HCT116 (cell line): ENCODE results near the gene RXRA. TPM values are rescaled to one million over a fixed set of nuclear protein-coding genes. Genes with fewer than 3 reads are reported as not detected.

ENCODE experiments used
- ATAC-seq: fragments of 200-7000 bp; cut with Tn5 transposase; 2 replicates; pipeline ENCODE4 v1.9.1; 2020; ENCODE audit warnings: mild to moderate bottlenecking, moderate library complexity
- BruUV-seq: library from RNA; stranded (reverse); fragments of 400-500 nt; replicated peaks from 2 replicates; lab custom pipeline; 2021; lab: Mats Ljungman, UMichigan
- CTCF ChIA-PET: fragments of 300-600 bp; sonication (Branson Sonifier 250); formaldehyde crosslinking; loops from one replicate; lab custom pipeline; 2021; ENCODE audit warnings: antibody characterized with exemption; lab: Charles Lee
- POLR2A ChIA-PET: fragments of 300-600, 350-600 bp; sonication (Branson Sonifier 250); formaldehyde crosslinking; loops from one replicate; lab custom pipeline; 2021; ENCODE audit warnings: antibody characterized with exemption; lab: Charles Lee
- RAD21 ChIA-PET, 2 experiments: fragments of 300-600 bp; sonication (Branson Sonifier 250); formaldehyde crosslinking; loops; one replicate each; lab custom pipeline; 2023; ENCODE audit warnings: low total read pairs in 2 of 2; ENCODE audit not compliant: uncharacterized antibody in 2 of 2, unreplicated experiment in 2 of 2, low non-redundant PET in 1 of 2; lab: Charles Lee
- DNase-seq: peaks from one replicate; pipeline ENCODE4 v3.0.0-alpha.2; 2010; ENCODE audit warnings: low read depth, low spot score
- H2AFZ ChIP-seq: fragments of 200-600 bp; shearing (Covaris generic), sonication (generic); 2 replicates; pipeline ENCODE4 v1.6.1; 2017; ENCODE audit warnings: low read depth, mixed run types, mixed read lengths, antibody characterized with exemption, low read length; ENCODE audit not compliant: poor library complexity, severe bottlenecking
- H3K27ac ChIP-seq: 2 replicates; pipeline ENCODE4 v1.5.1; 2012; ENCODE audit warnings: low read depth, low read length
- H3K27me3 ChIP-seq: fragments of 200-600 bp; sonication (generic); 2 replicates; pipeline ENCODE4 v1.6.1; 2016; ENCODE audit warnings: mixed run types, low read length, mixed read lengths; ENCODE audit not compliant: insufficient read depth
- H3K36me3 ChIP-seq, 2 experiments: fragments of 200-500 bp in 1 of 2; fragments of 200-600 bp in 1 of 2; sonication (Bioruptor generic) in 1 of 2; sonication (generic) in 1 of 2; 2 replicates each; pipeline versions ENCODE4 v1.5.1 to v1.6.1; 2014 to 2016; ENCODE audit warnings: low read length in 2 of 2, inconsistent platforms in 1 of 2, mixed read lengths in 1 of 2, mixed run types in 1 of 2; ENCODE audit not compliant: insufficient read depth in 2 of 2, control insufficient read depth in 1 of 2
- H3K4me1 ChIP-seq, 2 experiments: fragments of 200-600 bp in 1 of 2; sonication (generic) in 1 of 2; 2 replicates each; pipeline versions ENCODE4 v1.5.1 to v1.6.1; 2012 to 2017; ENCODE audit warnings: low read length in 2 of 2, inconsistent platforms in 1 of 2, mild to moderate bottlenecking in 1 of 2, mixed read lengths in 1 of 2, mixed run types in 1 of 2, moderate library complexity in 1 of 2; ENCODE audit not compliant: insufficient read depth in 2 of 2, control insufficient read depth in 1 of 2
- H3K4me2 ChIP-seq: fragments of 200-600 bp; sonication (generic); 2 replicates; pipeline ENCODE4 v1.6.1; 2017; ENCODE audit warnings: mixed run types, low read length, mixed read lengths
- H3K4me3 ChIP-seq, 2 experiments: fragments of 200-600 bp in 1 of 2; sonication (generic) in 1 of 2; replicated peaks in 1 of 2; 2 replicates each; pipeline ENCODE4 v1.5.1; 2011 to 2016; ENCODE audit warnings: low read length in 2 of 2, control low read depth in 1 of 2, low read depth in 1 of 2, mild to moderate bottlenecking in 1 of 2, mixed read lengths in 1 of 2, mixed run types in 1 of 2
- H3K79me2 ChIP-seq: fragments of 200-600 bp; sonication (generic); 2 replicates; pipeline ENCODE4 v1.6.1; 2017; ENCODE audit warnings: mild to moderate bottlenecking, mixed run types, low read length, moderate library complexity, mixed read lengths; ENCODE audit not compliant: insufficient read depth
- H3K9ac ChIP-seq: fragments of 200-600 bp; sonication (generic); 2 replicates; pipeline ENCODE4 v1.6.1; 2016; ENCODE audit warnings: low read length, mixed read lengths
- H3K9me2 ChIP-seq: fragments of 200-600 bp; sonication (generic), shearing (Covaris generic); 2 replicates; pipeline ENCODE4 v1.6.1; 2017; ENCODE audit warnings: mixed run types, mild to moderate bottlenecking, moderate library complexity; ENCODE audit not compliant: insufficient read depth
- H3K9me3 ChIP-seq, 2 experiments: fragments of 200-500 bp in 1 of 2; fragments of 200-600 bp in 1 of 2; sonication (Bioruptor generic) in 1 of 2; sonication (generic) in 1 of 2; 2 replicates each; pipeline ENCODE4 v1.6.1; 2014 to 2017; ENCODE audit warnings: low read length in 2 of 2, mixed read lengths in 2 of 2, inconsistent platforms in 1 of 2, low read depth in 1 of 2, mild to moderate bottlenecking in 1 of 2, mixed run types in 1 of 2, moderate library complexity in 1 of 2; ENCODE audit not compliant: control insufficient read depth in 1 of 2, insufficient read depth in 1 of 2
- H4K20me1 ChIP-seq: fragments of 200-600 bp; sonication (generic), shearing (Covaris generic); 2 replicates; pipeline ENCODE4 v1.6.1; 2017; ENCODE audit warnings: mixed run types, mild to moderate bottlenecking, moderate library complexity; ENCODE audit not compliant: insufficient read depth
- CBX3 ChIP-seq: IDR thresholded peaks from 2 replicates; pipeline ENCODE4 v1.6.1; 2012; ENCODE audit warnings: low read depth
- CEBPB ChIP-seq: IDR thresholded peaks from 2 replicates; pipeline ENCODE4 v1.6.1; 2012; ENCODE audit warnings: low read depth
- EGR1 ChIP-seq: IDR thresholded peaks from 2 replicates; pipeline ENCODE4 v1.6.1; 2012; ENCODE audit warnings: low read depth
- EZH2 ChIP-seq: fragments of 200-600 bp; sonication (generic); IDR thresholded peaks from 2 replicates; pipeline ENCODE4 v1.6.1; 2017; ENCODE audit warnings: antibody characterized with exemption, mixed run types
- FOSL1 ChIP-seq: IDR thresholded peaks from 2 replicates; pipeline ENCODE4 v1.6.1; 2012; ENCODE audit warnings: low read depth
- JUND ChIP-seq: IDR thresholded peaks from 2 replicates; pipeline ENCODE4 v1.6.1; 2012
- POLR2AphosphoS5 ChIP-seq: IDR thresholded peaks from 2 replicates; pipeline ENCODE4 v1.6.1; 2011; ENCODE audit warnings: mild to moderate bottlenecking, low read depth, low read length, moderate library complexity
- RAD21 ChIP-seq: IDR thresholded peaks from 2 replicates; pipeline ENCODE4 v1.6.1; 2012; ENCODE audit warnings: low read depth, mild to moderate bottlenecking
- SP1 ChIP-seq: IDR thresholded peaks from 2 replicates; pipeline ENCODE4 v1.6.1; 2012; ENCODE audit warnings: low read depth
- SRF ChIP-seq: IDR thresholded peaks from 2 replicates; pipeline ENCODE4 v1.6.1; 2012; ENCODE audit warnings: low read depth
- TCF7L2 ChIP-seq: IDR thresholded peaks from 2 replicates; pipeline ENCODE4 v1.7.0; 2011; ENCODE audit warnings: borderline replicate concordance, inconsistent platforms; ENCODE audit not compliant: insufficient read depth, insufficient read length; ENCODE audit errors: extremely low read depth
- YY1 ChIP-seq: IDR thresholded peaks from 2 replicates; pipeline ENCODE4 v1.6.1; 2011; ENCODE audit warnings: low read length, low read depth, moderate library complexity, mild to moderate bottlenecking; ENCODE audit not compliant: insufficient replicate concordance; ENCODE audit errors: extremely low read depth
- ZFX ChIP-seq: fragments of 450-650 bp; IDR thresholded peaks from 2 replicates; pipeline ENCODE4 v1.6.1; 2017
- ZNF274 ChIP-seq: fragments of 200-500 bp; sonication (Bioruptor generic); IDR thresholded peaks from 2 replicates; pipeline ENCODE4 v1.6.1; 2014; ENCODE audit warnings: mild to moderate bottlenecking, low read depth, low read length, inconsistent platforms
- intact Hi-C: fragments of 100-400 bp; cut with micrococcal nuclease; formaldehyde crosslinking; loops from 2 replicates; pipeline ENCODE4 v1.10.0; 2022
- total RNA-seq: library from RNA; stranded (reverse); gene quantifications from one replicate; pipeline ENCODE4 v1.2.1, GENCODE V29; 2021; ENCODE audit not compliant: unreplicated experiment
- TF ChIP-seq, protein P1 (sequence below): IDR thresholded peaks from 2 replicates; pipeline ENCODE4 v1.6.1; 2012
- TF ChIP-seq, protein P2 (sequence below): IDR thresholded peaks from 2 replicates; pipeline ENCODE4 v1.6.1; 2012
- TF ChIP-seq, protein P3 (sequence below): IDR thresholded peaks from 2 replicates; pipeline ENCODE4 v1.6.1; 2012; ENCODE audit warnings: low read depth

The RXRA gene
- total RNA-seq, 1 experiment from 2014 or later: 43.9 TPM

GRCh38 chr9:134302130-134302817 lies 24.0 kb upstream of the RXRA start:
- no peaks in the 10 kb centered on the region for H3K4me1 ChIP-seq
- DNase-seq: no peak
- H3K79me2 ChIP-seq: no peaks in the 10 kb centered on the region
- ChIA-PET CTCF (no interaction called here), POLR2A (interaction anchor here (0.6 kb wide), 1 partner anchor 15 kb away, joined by 5 read pairs; no protein-coding TSS in a partner anchor), RAD21 (no interaction called here)
- no peaks in the 10 kb centered on the region for H4K20me1 ChIP-seq
- no peaks in the 10 kb centered on the region for H3K36me3 ChIP-seq
- H3K4me3 ChIP-seq: no peak overlapping the region
- H3K4me2 ChIP-seq: no peak overlapping the region
- no peak for TF ChIP-seq CBX3
- TF ChIP-seq ZFX: no peak
- no peak for TF ChIP-seq ZNF274
- no peak for TF ChIP-seq YY1
- TF ChIP-seq, protein P1, sequence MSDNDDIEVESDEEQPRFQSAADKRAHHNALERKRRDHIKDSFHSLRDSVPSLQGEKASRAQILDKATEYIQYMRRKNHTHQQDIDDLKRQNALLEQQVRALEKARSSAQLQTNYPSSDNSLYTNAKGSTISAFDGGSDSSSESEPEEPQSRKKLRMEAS: no peak
- no peak for TF ChIP-seq POLR2AphosphoS5
- TF ChIP-seq EZH2: no peak
- TF ChIP-seq RAD21: no peak
- TF ChIP-seq CEBPB: no peak
- no peak for ATAC-seq
- H2AFZ ChIP-seq: no peak overlapping the region
- no peaks in the 10 kb centered on the region for H3K9me2 ChIP-seq
- H3K9me3 ChIP-seq: no peaks in the 10 kb centered on the region
- no TSS peak for BruUV-seq
- H3K27me3 ChIP-seq: no peaks in the 10 kb centered on the region
- H3K27ac ChIP-seq: no peak overlapping the region
- intact Hi-C loops: no loop called here
- no peak overlapping the region for H3K9ac ChIP-seq

- Histone ChIP-seq H3K9me3 (no peaks in the 10 kb centered on the region), H3K9ac (no peak overlapping the region), H3K4me3 (no peak overlapping the region), H3K9me2 (no peaks in the 10 kb centered on the region), H3K4me2 (no peak overlapping the region), H3K4me1 (no peaks in the 10 kb centered on the region), H3K27ac (no peak overlapping the region), H4K20me1 (no peaks in the 10 kb centered on the region), H3K27me3 (no peaks in the 10 kb centered on the region), H3K36me3 (no peaks in the 10 kb centered on the region), H2AFZ (no peak overlapping the region), H3K79me2 (no peaks in the 10 kb centered on the region)
- TF ChIP-seq TCF7L2 (no peak), JUND (no peak), ZFX (no peak), EGR1 (no peak), FOSL1 (no peak), SP1 (no peak), SRF (no peak)
- TF ChIP-seq, protein P2, sequence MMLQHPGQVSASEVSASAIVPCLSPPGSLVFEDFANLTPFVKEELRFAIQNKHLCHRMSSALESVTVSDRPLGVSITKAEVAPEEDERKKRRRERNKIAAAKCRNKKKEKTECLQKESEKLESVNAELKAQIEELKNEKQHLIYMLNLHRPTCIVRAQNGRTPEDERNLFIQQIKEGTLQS: no peak
- TF ChIP-seq, protein P3, sequence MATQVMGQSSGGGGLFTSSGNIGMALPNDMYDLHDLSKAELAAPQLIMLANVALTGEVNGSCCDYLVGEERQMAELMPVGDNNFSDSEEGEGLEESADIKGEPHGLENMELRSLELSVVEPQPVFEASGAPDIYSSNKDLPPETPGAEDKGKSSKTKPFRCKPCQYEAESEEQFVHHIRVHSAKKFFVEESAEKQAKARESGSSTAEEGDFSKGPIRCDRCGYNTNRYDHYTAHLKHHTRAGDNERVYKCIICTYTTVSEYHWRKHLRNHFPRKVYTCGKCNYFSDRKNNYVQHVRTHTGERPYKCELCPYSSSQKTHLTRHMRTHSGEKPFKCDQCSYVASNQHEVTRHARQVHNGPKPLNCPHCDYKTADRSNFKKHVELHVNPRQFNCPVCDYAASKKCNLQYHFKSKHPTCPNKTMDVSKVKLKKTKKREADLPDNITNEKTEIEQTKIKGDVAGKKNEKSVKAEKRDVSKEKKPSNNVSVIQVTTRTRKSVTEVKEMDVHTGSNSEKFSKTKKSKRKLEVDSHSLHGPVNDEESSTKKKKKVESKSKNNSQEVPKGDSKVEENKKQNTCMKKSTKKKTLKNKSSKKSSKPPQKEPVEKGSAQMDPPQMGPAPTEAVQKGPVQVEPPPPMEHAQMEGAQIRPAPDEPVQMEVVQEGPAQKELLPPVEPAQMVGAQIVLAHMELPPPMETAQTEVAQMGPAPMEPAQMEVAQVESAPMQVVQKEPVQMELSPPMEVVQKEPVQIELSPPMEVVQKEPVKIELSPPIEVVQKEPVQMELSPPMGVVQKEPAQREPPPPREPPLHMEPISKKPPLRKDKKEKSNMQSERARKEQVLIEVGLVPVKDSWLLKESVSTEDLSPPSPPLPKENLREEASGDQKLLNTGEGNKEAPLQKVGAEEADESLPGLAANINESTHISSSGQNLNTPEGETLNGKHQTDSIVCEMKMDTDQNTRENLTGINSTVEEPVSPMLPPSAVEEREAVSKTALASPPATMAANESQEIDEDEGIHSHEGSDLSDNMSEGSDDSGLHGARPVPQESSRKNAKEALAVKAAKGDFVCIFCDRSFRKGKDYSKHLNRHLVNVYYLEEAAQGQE: no peak
- TF ChIP-seq, protein P1: no peak
- POLR2A ChIA-PET: no interaction called here
- no TSS peak for BruUV-seq
- ATAC-seq: no peak
- intact Hi-C loops: no loop called here
- CTCF ChIA-PET: no interaction called here
- RAD21 ChIA-PET: no interaction called here
- no peak for DNase-seq
Observed at GRCh38 chr9:134303601-134304000, 22.7 kb upstream of the RXRA start.
